ENCODE results near the gene HELT. TPM values are rescaled to one million over a fixed set of nuclear protein-coding genes. Genes with fewer than 3 reads are reported as not detected.

The HELT gene
- polyA plus RNA-seq, 3 donors = not detected

GRCh38 chr4:185036842-185037241 is 18.6 kb downstream of the HELT start:
- peaks cover 9% of the 10 kb centered on the region for H3K4me1 Mint-ChIP-seq
- H3K9ac ChIP-seq (ENCODE audit: insufficient read depth, low read length, poor library complexity, severe bottlenecking) = no peak overlapping the region
- no peak for DNase-seq
- no peak overlapping the region for H2AFZ ChIP-seq (ENCODE audit: insufficient read depth, low read depth, low read length, poor library complexity, severe bottlenecking)
- no peaks in the 10 kb centered on the region for H3K79me2 ChIP-seq (ENCODE audit: insufficient read depth, low read length)
- H3K27ac Mint-ChIP-seq = no peak overlapping the region
- no peak overlapping the region for H3K4me3 Mint-ChIP-seq
- peaks cover 0 to 10% of the 10 kb centered on the region in 2 donors for H3K27me3 ChIP-seq (ENCODE audit: control insufficient read depth in 2 of 2, insufficient read depth in 2 of 2, low read length in 2 of 2)
- no peak overlapping the region for H3K27ac ChIP-seq (ENCODE audit: low read depth in 1 of 2, low read length in 2 of 2)
- H3K4me3 ChIP-seq (replicated peaks in 1 of 3; ENCODE audit: low read depth in 2 of 3, low read length in 3 of 3) = no peak overlapping the region
- no peak for TF ChIP-seq CTCF (IDR thresholded peaks at IDR 0.05)
- no peaks in the 10 kb centered on the region for H3K36me3 ChIP-seq (replicated peaks in 1 of 2; ENCODE audit: control insufficient read depth in 1 of 2, insufficient read depth in 2 of 2, low read length in 2 of 2)
- H3K4me2 ChIP-seq (replicated peaks; ENCODE audit: extremely low read depth, low read length, poor library complexity, severe bottlenecking) = no peak overlapping the region
- intact Hi-C loops (cut with micrococcal nuclease) = loop anchor here in 1 of 2 donors (10.0 kb wide), 1 partner anchor 998 kb away; no protein-coding TSS in a partner anchor
- H3K27me3 Mint-ChIP-seq (ENCODE audit: low read depth in 3 of 3) = peaks cover 17 to 20% (median 20%) of the 10 kb centered on the region in 3 donors
- H3K9me3 Mint-ChIP-seq = peaks cover 0 to 9% (median 5%) of the 10 kb centered on the region in 7 donors
- no peaks in the 10 kb centered on the region for H4K20me1 ChIP-seq (ENCODE audit: insufficient read depth, low read length)
- no peaks in the 10 kb centered on the region for H3K9me3 ChIP-seq (replicated peaks in 1 of 2; ENCODE audit: control insufficient read depth in 1 of 2, insufficient read depth in 1 of 2, low read length in 2 of 2)
- 68% methylated on average over 5 of the region's 6 CpGs for WGBS (ENCODE audit: insufficient coverage)
- H3K4me1 ChIP-seq (ENCODE audit: control insufficient read depth in 1 of 2, insufficient read depth in 2 of 2, low read length in 2 of 2) = peaks cover 6% of the 10 kb centered on the region in 2 donors
- no peaks in the 10 kb centered on the region for H3K36me3 Mint-ChIP-seq

GRCh38 chr4:185039508-185040273 is 21.4 kb downstream of the HELT start:
- Histone ChIP-seq H4K20me1 (ENCODE audit: insufficient read depth, low read length) (no peaks in the 10 kb centered on the region), H3K27ac (ENCODE audit: low read depth in 1 of 2, low read length in 2 of 2) (no peak overlapping the region), H3K4me1 (ENCODE audit: control insufficient read depth in 1 of 2, insufficient read depth in 2 of 2, low read length in 2 of 2) (peaks cover 6% of the 10 kb centered on the region in 2 donors), H2AFZ (ENCODE audit: insufficient read depth, low read depth, low read length, poor library complexity, severe bottlenecking) (peak overlapping the region; percentile 4), H3K27me3 (ENCODE audit: control insufficient read depth in 2 of 2, insufficient read depth in 2 of 2, low read length in 2 of 2) (peaks cover 0 to 4% of the 10 kb centered on the region in 2 donors), H3K4me2 (replicated peaks; ENCODE audit: extremely low read depth, low read length, poor library complexity, severe bottlenecking) (peak overlapping the region; percentile 31), H3K9me3 (replicated peaks in 1 of 2; ENCODE audit: control insufficient read depth in 1 of 2, insufficient read depth in 1 of 2, low read length in 2 of 2) (no peaks in the 10 kb centered on the region), H3K9ac (ENCODE audit: insufficient read depth, low read length, poor library complexity, severe bottlenecking) (no peak overlapping the region), H3K79me2 (ENCODE audit: insufficient read depth, low read length) (no peaks in the 10 kb centered on the region), H3K4me3 (replicated peaks in 1 of 3; ENCODE audit: low read depth in 2 of 3, low read length in 3 of 3) (no peak overlapping the region), H3K36me3 (replicated peaks in 1 of 2; ENCODE audit: control insufficient read depth in 1 of 2, insufficient read depth in 2 of 2, low read length in 2 of 2) (no peaks in the 10 kb centered on the region)
- peaks cover 12 to 15% (median 13%) of the 10 kb centered on the region in 3 donors for H3K27me3 Mint-ChIP-seq (ENCODE audit: low read depth in 3 of 3)
- intact Hi-C loops (cut with micrococcal nuclease) = loop anchor here in 1 of 2 donors (10.0 kb wide), 1 partner anchor 995 kb away; no protein-coding TSS in a partner anchor
- peaks cover 5% of the 10 kb centered on the region for H3K4me1 Mint-ChIP-seq
- DNase-seq = peak; percentile 27 to 52 (median 49)
- H3K36me3 Mint-ChIP-seq = no peaks in the 10 kb centered on the region
- TF ChIP-seq CTCF (IDR thresholded peaks at IDR 0.05) = peak; percentile 83
- 10% methylated on average over 2 of the region's 15 CpGs for WGBS (ENCODE audit: insufficient coverage)
- H3K9me3 Mint-ChIP-seq = peaks cover 0 to 13% (median 10%) of the 10 kb centered on the region in 7 donors
- H3K27ac Mint-ChIP-seq = no peak overlapping the region
- peak overlapping the region; percentile 54 to 87 for H3K4me3 Mint-ChIP-seq

Data from CD14-positive monocyte (primary cell).